Psoas muscle (tissue), 8 donors: ENCODE measurements around the gene G6PC3. TPM values are rescaled to one million over a fixed set of nuclear protein-coding genes. Genes with fewer than 3 reads are reported as not detected.
"Not testable (repeated sequence)": the region's sequence is repeated elsewhere in the genome, so short reads cannot be mapped to it uniquely, and the experiment has no call there.

Experiments
- ATAC-seq, 4 donors: fragments of 200-7000 bp; cut with Tn5 transposase; one replicate each; pipeline ENCODE4 v1.9.1; 2020; ENCODE audit warnings: moderate library complexity in 3 of 4, mild to moderate bottlenecking in 2 of 4
- DNase-seq, 2 donors: peaks; one replicate each; pipeline ENCODE4 v3.0.0-alpha.2; 2020
- H3K27ac ChIP-seq: fragments of 200-600 bp; one replicate; pipeline ENCODE4 v1.8.0; 2022
- H3K27me3 ChIP-seq, 3 donors: fragments of 200-600 bp in 1 of 3; one replicate each; pipeline versions ENCODE4 v1.6.1 to v1.8.0; 2013 to 2022; ENCODE audit warnings: low read length in 2 of 3, mild to moderate bottlenecking in 2 of 3, moderate library complexity in 1 of 3; ENCODE audit not compliant: insufficient read depth in 3 of 3
- H3K36me3 ChIP-seq, 2 donors: fragments of 200-600 bp in 1 of 2; one replicate each; pipeline versions ENCODE4 v1.6.1 to v1.8.0; 2013 to 2022; ENCODE audit warnings: low read depth in 1 of 2, mild to moderate bottlenecking in 1 of 2, moderate library complexity in 1 of 2; ENCODE audit not compliant: insufficient read depth in 1 of 2
- H3K4me1 ChIP-seq: fragments of 200-600 bp; one replicate; pipeline ENCODE4 v1.8.0; 2022
- H3K4me3 ChIP-seq: fragments of 200-600 bp; one replicate; pipeline ENCODE4 v1.8.0; 2022; ENCODE audit warnings: mild to moderate bottlenecking
- H3K9me3 ChIP-seq: fragments of 200-600 bp; one replicate; pipeline ENCODE4 v1.8.0; 2022
- CTCF ChIP-seq: fragments of 200-600 bp; IDR thresholded peaks from one replicate; pipeline ENCODE4 v1.8.0; 2022; ENCODE audit warnings: antibody characterized with exemption
- WGBS, 3 donors: extraction: QIAGEN DNeasy Blood & Tissue Kit; methylation state at CpG; one replicate each; pipeline versions ENCODE4 v1.1.6 to v1.1.7; 2013; 5-methylcytosine and 5-hydroxymethylcytosine counted together
- intact Hi-C, 2 donors: fragments of 100-400 bp; cut with DNase I; formaldehyde crosslinking; loops; one replicate each; pipeline versions ENCODE4 v1.11.0 to v1.14.2; 2022
- long read RNA-seq, 2 donors: library from polyadenylated mRNA; unstranded; transcript quantifications; one replicate each; pipeline ENCODE4 v2.0.0, GENCODE V29; 2021
- polyA plus RNA-seq, 3 donors: library from polyadenylated mRNA; stranded (reverse); fragments of 200-250 nt; gene quantifications; one replicate each; pipeline ENCODE4 v1.2.3, GENCODE V29; 2013
- total RNA-seq, 4 donors: library from RNA; stranded (reverse); fragmentation: NEBNext Ultra II Directional in 2 of 4; extraction: Animal tissue kit (Norgen Biotek cat#: 25700) in 2 of 4; gene quantifications; one replicate each; pipeline versions ENCODE4 v1.2.1 to v1.2.4, GENCODE V29; 2021 to 2023
- donor health status: healthy with polysubstance abuse.
- donor health status: DM: no; HTN: no; CAD: no; lungs with moderate emphysema.
- donor health status: Bipolar disorder and iron deficiency.
- donor health status: healthy.
- donor health status: DM: yes; HTN: yes; CAD: no.
- donor health status: DM: no; HTN: no; CAD: no.
- donor health status: DM: no; HTN: no; CAD: no.
- donor health status: DM: yes; HTN: yes; CAD: no.

G6PC3 gene
- 10 to 100 TPM; 27.7 to 43.3 (median 37.6) TPM for total RNA-seq
- 10 to 100 TPM; 43.9 to 72.9 (median 61.0) TPM for polyA plus RNA-seq
- long read RNA-seq, donor 1, transcript G6PC3-201 (6 exons, 1,533 nt) = major isoform, 5 of 9 reads
- long read RNA-seq, donor 1, partial matches to known transcripts = 0 of 9 reads
- long read RNA-seq, donor 1, other reads (novel, unspliced or antisense) = 1 of 9 reads
- long read RNA-seq, donor 2, transcript G6PC3-201 (6 exons, 1,533 nt) = major isoform, 13 of 24 reads
- long read RNA-seq, donor 2, partial matches to known transcripts = 1 of 24 reads
- long read RNA-seq, donor 2, other reads (novel, unspliced or antisense) = 7 of 24 reads

- intact Hi-C loops = loop anchor here (2.0 to 5.0 kb wide), 3 partner anchors 24 to 42 kb away; no protein-coding TSS in a partner anchor
- 0% methylated on average over 40 to 53 of the region's 53 CpGs for WGBS, 3 donors
- Histone ChIP-seq H3K4me1 (peaks cover 27% of the 10 kb centered on the region), H3K4me3 (peak within 1 kb of the TSS; percentile 87), H3K27me3 (no peaks in the 10 kb centered on the region), H3K9me3 (no peaks in the 10 kb centered on the region), H3K36me3 (peaks cover 0 to 16% of the 10 kb centered on the region in 2 donors), H3K27ac (peak within 1 kb of the TSS; percentile 90)
- TF ChIP-seq CTCF = no peak
- peak; percentile 88 to 92 (median 90) for ATAC-seq
- DNase-seq = peak; percentile 96 to 97
These were observed at the start of gene G6PC3 for GRCh38 chr17:44070455-44071197. G6PC3 (plus strand) TSS chr17:44070735; CDS start chr17:44070966, 231 bp downstream.

GRCh38 chr17:44021227-44021626 is 49.3 kb upstream of the G6PC3 start:
- H3K27ac ChIP-seq, DNase-seq, H3K4me1 ChIP-seq, H3K9me3 ChIP-seq, intact Hi-C loops, H3K27me3 ChIP-seq, H3K4me3 ChIP-seq, ATAC-seq: not testable (repeated sequence)
- 87 to 94% (median 90%) methylated on average over 7 of the region's 7 CpGs for WGBS, 3 donors
- peaks cover 0 to 20% of the 10 kb centered on the region in 2 donors for H3K36me3 ChIP-seq

- 89 to 93% (median 93%) methylated on average over 2 of the region's 2 CpGs for whole genome bisulfite sequencing, 3 donors
- Histone ChIP-seq H3K4me1 (no peaks in the 10 kb centered on the region), H3K4me3 (no peak overlapping the region), H3K9me3 (no peaks in the 10 kb centered on the region), H3K27me3 (no peaks in the 10 kb centered on the region), H3K36me3 (peaks cover 0 to 20% of the 10 kb centered on the region in 2 donors), H3K27ac (no peak overlapping the region)
- TF ChIP-seq CTCF = no peak
- ATAC-seq (no peak), DNase-seq (no peak)
- intact Hi-C loops = no loop called here
These were observed 48.3 kb upstream of the G6PC3 start for GRCh38 chr17:44022246-44022645.

GRCh38 chr17:44023545-44024270 is 46.8 kb upstream of the G6PC3 start:
- TF ChIP-seq CTCF = no peak
- no peak overlapping the region for H3K27ac ChIP-seq

GRCh38 chr17:44024271-44024663 is 46.3 kb upstream of the G6PC3 start:
- ATAC-seq = no peak
- no peak overlapping the region for H3K27ac ChIP-seq
- H3K36me3 ChIP-seq = peaks cover 0 to 30% of the 10 kb centered on the region in 2 donors
- H3K4me1 ChIP-seq = no peaks in the 10 kb centered on the region
- no peaks in the 10 kb centered on the region for H3K27me3 ChIP-seq
- no peak overlapping the region for H3K4me3 ChIP-seq
- WGBS, 3 donors = 38 to 42% (median 38%) methylated on average over 6 of the region's 6 CpGs
- TF ChIP-seq CTCF = no peak
- intact Hi-C loops = no loop called here
- H3K9me3 ChIP-seq = no peaks in the 10 kb centered on the region
- DNase-seq = peak in 1 of 2 donors; percentile 26

More at GRCh38 chr17:44023545-44024270, 46.8 kb upstream of the G6PC3 start:
- no peaks in the 10 kb centered on the region for H3K27me3 ChIP-seq
- 87 to 91% (median 90%) methylated on average over 22 of the region's 22 CpGs for WGBS, 3 donors
- no peak overlapping the region for H3K4me3 ChIP-seq
- DNase-seq (peak in 1 of 2 donors; percentile 23), ATAC-seq (peak in 1 of 4 donors; percentile 13)
- H3K9me3 ChIP-seq = no peaks in the 10 kb centered on the region
- H3K36me3 ChIP-seq = peaks cover 0 to 30% of the 10 kb centered on the region in 2 donors
- intact Hi-C loops = no loop called here
- no peaks in the 10 kb centered on the region for H3K4me1 ChIP-seq
